Astrocyte (in vitro differentiated cells and primary cell): ENCODE measurements around the gene IL12RB2.

Source experiments
- CTCF ChIP-seq: IDR thresholded peaks from 2 replicates; pipeline ENCODE4 v1.5.1; 2011; ENCODE audit warnings: low read depth, mild to moderate bottlenecking, inconsistent platforms, low read length, moderate library complexity; ENCODE audit not compliant: insufficient read depth
- EZH2 ChIP-seq: IDR thresholded peaks from 2 replicates; pipeline ENCODE4 v1.6.1; 2012; ENCODE audit warnings: mild to moderate bottlenecking, low read length, inconsistent platforms; ENCODE audit not compliant: insufficient read depth

- TF ChIP-seq CTCF (no peak), EZH2 (no peak)
These were observed 42.8 kb upstream of the IL12RB2 start for GRCh38 chr1:67264899-67265298.
